ENCODE results near the gene KY. TPM values are rescaled to one million over a fixed set of nuclear protein-coding genes. Genes with fewer than 3 reads are reported as not detected.
"Not testable (repeated sequence)": the region's sequence is repeated elsewhere in the genome, so short reads cannot be mapped to it uniquely, and the experiment has no call there.

The KY gene
- total RNA-seq, 1 experiment from 2014 or later = not detected

- no peak for DNase-seq (ENCODE audit: low spot score)
Measured at GRCh38 chr3:134603956-134604355, 46.9 kb downstream of the KY start.

- no peak for DNase-seq (ENCODE audit: low spot score)
Measured at GRCh38 chr3:134603480-134603879, 47.3 kb downstream of the KY start.

- DNase-seq (ENCODE audit: low spot score) = no peak
Measured at GRCh38 chr3:134602440-134602814, 48.4 kb downstream of the KY start.

- no peak for DNase-seq (ENCODE audit: low spot score)
Measured at GRCh38 chr3:134601539-134602439, 49.0 kb downstream of the KY start.

GRCh38 chr3:134600685-134601463 lies 49.9 kb downstream of the KY start:
- peak; percentile 72 for DNase-seq (ENCODE audit: low spot score)

- DNase-seq (ENCODE audit: low spot score) = no peak
Measured at GRCh38 chr3:134600206-134600605, 50.6 kb downstream of the KY start.

GRCh38 chr3:134598763-134599545 lies 51.9 kb downstream of the KY start:
- no peak for DNase-seq (ENCODE audit: low spot score)

GRCh38 chr3:134597390-134597970 lies 53.3 kb downstream of the KY start:
- no peak for DNase-seq (ENCODE audit: low spot score)

GRCh38 chr3:134594986-134595385 lies 55.8 kb downstream of the KY start:
- DNase-seq (ENCODE audit: low spot score) = not testable (repeated sequence)

- DNase-seq (ENCODE audit: low spot score) = no peak
Measured at GRCh38 chr3:134594331-134594741, 56.5 kb downstream of the KY start.

GRCh38 chr3:134592806-134593205 lies 58.0 kb downstream of the KY start:
- DNase-seq (ENCODE audit: low spot score) = no peak

GRCh38 chr3:134590766-134591165 lies 60.1 kb downstream of the KY start:
- DNase-seq (ENCODE audit: low spot score) = no peak

- no peak for DNase-seq (ENCODE audit: low spot score)
Measured at GRCh38 chr3:134579141-134579665, 71.6 kb downstream of the KY start.

GRCh38 chr3:134576831-134577230 lies 74.0 kb downstream of the KY start:
- no peak for DNase-seq (ENCODE audit: low spot score)

GRCh38 chr3:134576426-134576825 lies 74.4 kb downstream of the KY start:
- no peak for DNase-seq (ENCODE audit: low spot score)

- not testable (repeated sequence) for DNase-seq (ENCODE audit: low spot score)
Measured at GRCh38 chr3:134569899-134570298, 80.9 kb downstream of the KY start.

- no peak for DNase-seq (ENCODE audit: low spot score)
Measured at GRCh38 chr3:134568790-134569189, 82.0 kb downstream of the KY start.

GRCh38 chr3:134567605-134568004 lies 83.2 kb downstream of the KY start:
- DNase-seq (ENCODE audit: low spot score) = no peak

- no peak for DNase-seq (ENCODE audit: low spot score)
Measured at GRCh38 chr3:134564991-134565390, 85.8 kb downstream of the KY start.

GRCh38 chr3:134563601-134564000 lies 87.2 kb downstream of the KY start:
- DNase-seq (ENCODE audit: low spot score) = no peak

GRCh38 chr3:134562055-134562454 lies 88.8 kb downstream of the KY start:
- no peak for DNase-seq (ENCODE audit: low spot score)
